Spinal cord (tissue), 10 donors: ENCODE data around the gene UCN2. TPM values are rescaled to one million over a fixed set of nuclear protein-coding genes. Genes with fewer than 3 reads are reported as not detected.
"Not testable (repeated sequence)": the region's sequence is repeated elsewhere in the genome, so short reads cannot be mapped to it uniquely, and the experiment has no call there.

Experiments used
- DNase-seq, 6 donors: peaks; one replicate each; pipeline versions ENCODE4 v3.0.0 to v3.0.0-alpha.2; 2013 to 2015; ENCODE audit warnings: low spot score in 6 of 6, low read depth in 4 of 6
- H3K27ac ChIP-seq: one replicate; pipeline ENCODE4 v1.5.1; 2013; ENCODE audit warnings: low read depth, low read length, control low read depth
- H3K27me3 ChIP-seq: one replicate; pipeline ENCODE4 v1.6.1; 2013; ENCODE audit warnings: low read length; ENCODE audit not compliant: control insufficient read depth, insufficient read depth
- H3K36me3 ChIP-seq: one replicate; pipeline ENCODE4 v1.6.1; 2013; ENCODE audit warnings: low read length; ENCODE audit not compliant: control insufficient read depth, insufficient read depth
- H3K4me1 ChIP-seq: one replicate; pipeline ENCODE4 v1.6.1; 2013; ENCODE audit warnings: low read length; ENCODE audit not compliant: control insufficient read depth, insufficient read depth
- H3K4me3 ChIP-seq: one replicate; pipeline ENCODE4 v1.5.1; 2013; ENCODE audit warnings: low read depth, low read length, control low read depth
- H3K9me3 ChIP-seq: one replicate; pipeline ENCODE4 v1.6.1; 2013; ENCODE audit warnings: low read length; ENCODE audit not compliant: control insufficient read depth, insufficient read depth
- WGBS: methylation state at CpG from one replicate; pipeline ENCODE4 v1.1.5; 2013; ENCODE audit warnings: missing lambda C conversion rate; ENCODE audit not compliant: insufficient coverage; 5-methylcytosine and 5-hydroxymethylcytosine counted together
- polyA plus RNA-seq, 2 donors: library from polyadenylated mRNA; unstranded; fragments of 120-200 nt; gene quantifications; one replicate each; pipeline ENCODE4 v1.2.1, GENCODE V29; 2013; ENCODE audit not compliant: insufficient read length in 2 of 2
- total RNA-seq, 2 donors: library from RNA; depleted of rRNA in 1 of 2; stranded (reverse); fragments of 120-200 nt in 1 of 2; fragments of >200 nt in 1 of 2; gene quantifications; one replicate each; pipeline versions ENCODE4 v1.2.3 to v1.2.4, GENCODE V29; 2013 to 2014
- donor health status: healthy.

UCN2 gene
- total and polyA plus RNA-seq, 4 donors, result 0.29 to 0.77 (median 0.32) TPM; not detected in 1

GRCh38 chr3:48532977-48533337, 30.6 kb downstream of the UCN2 start:
- Histone ChIP-seq H3K9me3 (no peaks in the 10 kb centered on the region), H3K27me3 (no peaks in the 10 kb centered on the region), H3K4me1 (no peaks in the 10 kb centered on the region), H3K4me3 (no peak overlapping the region), H3K36me3 (peaks cover 57% of the 10 kb centered on the region), H3K27ac (no peak overlapping the region)
- WGBS, result no CpG with 5 or more reads among the region's 2 CpGs
- no peak for DNase-seq

GRCh38 chr3:48532271-48532976, 31.2 kb downstream of the UCN2 start:
- Histone ChIP-seq H3K4me1 (no peaks in the 10 kb centered on the region), H3K36me3 (peaks cover 58% of the 10 kb centered on the region), H3K27me3 (no peaks in the 10 kb centered on the region), H3K4me3 (no peak overlapping the region), H3K9me3 (no peaks in the 10 kb centered on the region), H3K27ac (no peak overlapping the region)
- peak in 3 of 6 donors; percentile 5 to 53 (median 19) for DNase-seq
- WGBS, result no CpG with 5 or more reads among the region's 6 CpGs

- DNase-seq, H3K9me3 ChIP-seq, H3K27me3 ChIP-seq, H3K4me3 ChIP-seq, H3K27ac ChIP-seq, H3K4me1 ChIP-seq: not testable (repeated sequence)
- 89% methylated on average over 3 of the region's 4 CpGs for WGBS
- H3K36me3 ChIP-seq, result peaks cover 54% of the 10 kb centered on the region
These were observed 32.9 kb downstream of the UCN2 start for GRCh38 chr3:48530701-48531100.

- no peaks in the 10 kb centered on the region for H3K4me1 ChIP-seq
- no peaks in the 10 kb centered on the region for H3K27me3 ChIP-seq
- H3K9me3 ChIP-seq, result no peaks in the 10 kb centered on the region
- no peak for DNase-seq
- H3K36me3 ChIP-seq, result peaks cover 49% of the 10 kb centered on the region
- H3K27ac ChIP-seq, result no peak overlapping the region
- no peak overlapping the region for H3K4me3 ChIP-seq
- WGBS, result 100% methylated on average over 1 of the region's 3 CpGs
These were observed 34.8 kb downstream of the UCN2 start for GRCh38 chr3:48528754-48529153.

GRCh38 chr3:48528048-48528447, 35.5 kb downstream of the UCN2 start:
- DNase-seq, result no peak
- H3K4me3 ChIP-seq, result no peak overlapping the region
- H3K4me1 ChIP-seq, result no peaks in the 10 kb centered on the region
- H3K27me3 ChIP-seq, result no peaks in the 10 kb centered on the region
- WGBS, result 96% methylated on average over 3 of the region's 9 CpGs
- peaks cover 51% of the 10 kb centered on the region for H3K36me3 ChIP-seq
- H3K27ac ChIP-seq, result no peak overlapping the region
- no peaks in the 10 kb centered on the region for H3K9me3 ChIP-seq

GRCh38 chr3:48524970-48525369, 38.6 kb downstream of the UCN2 start:
- H3K4me3 ChIP-seq, result no peak overlapping the region
- H3K27me3 ChIP-seq, result no peaks in the 10 kb centered on the region
- 90% methylated on average over 6 of the region's 9 CpGs for WGBS
- no peaks in the 10 kb centered on the region for H3K4me1 ChIP-seq
- H3K27ac ChIP-seq, result no peak overlapping the region
- no peak for DNase-seq
- no peaks in the 10 kb centered on the region for H3K9me3 ChIP-seq
- peaks cover 71% of the 10 kb centered on the region for H3K36me3 ChIP-seq

- DNase-seq, result no peak
- H3K4me1 ChIP-seq, result no peaks in the 10 kb centered on the region
These were observed 41.9 kb downstream of the UCN2 start for GRCh38 chr3:48521635-48522034.

GRCh38 chr3:48519277-48519643, 44.3 kb downstream of the UCN2 start:
- 94% methylated on average over 8 of the region's 9 CpGs for WGBS
- Histone ChIP-seq H3K4me3 (no peak overlapping the region), H3K27ac (no peak overlapping the region), H3K9me3 (no peaks in the 10 kb centered on the region), H3K27me3 (no peaks in the 10 kb centered on the region), H3K4me1 (no peaks in the 10 kb centered on the region), H3K36me3 (peaks cover 55% of the 10 kb centered on the region)
- DNase-seq, result no peak

More at GRCh38 chr3:48521635-48522034, 41.9 kb downstream of the UCN2 start:
- H3K27me3 ChIP-seq, result no peaks in the 10 kb centered on the region
- WGBS, result 100% methylated on average over 4 of the region's 6 CpGs
- peaks cover 75% of the 10 kb centered on the region for H3K36me3 ChIP-seq
- no peak overlapping the region for H3K27ac ChIP-seq
- H3K4me3 ChIP-seq, result no peak overlapping the region
- no peaks in the 10 kb centered on the region for H3K9me3 ChIP-seq

GRCh38 chr3:48518638-48519276, 44.8 kb downstream of the UCN2 start:
- no peak for DNase-seq
- Histone ChIP-seq H3K9me3 (no peaks in the 10 kb centered on the region), H3K27me3 (no peaks in the 10 kb centered on the region), H3K27ac (no peak overlapping the region), H3K36me3 (peaks cover 53% of the 10 kb centered on the region), H3K4me3 (no peak overlapping the region), H3K4me1 (no peaks in the 10 kb centered on the region)
- WGBS, result 82% methylated on average over 10 of the region's 12 CpGs

GRCh38 chr3:48518069-48518468, 45.5 kb downstream of the UCN2 start:
- Histone ChIP-seq H3K27me3 (no peaks in the 10 kb centered on the region), H3K4me3 (no peak overlapping the region), H3K9me3 (no peaks in the 10 kb centered on the region), H3K36me3 (peaks cover 48% of the 10 kb centered on the region), H3K27ac (no peak overlapping the region), H3K4me1 (no peaks in the 10 kb centered on the region)
- no peak for DNase-seq
- 94% methylated on average over 6 of the region's 6 CpGs for WGBS
